Skeletal muscle satellite cell (primary cell): Measurements from ENCODE around the gene PHF13. TPM values are rescaled to one million over a fixed set of nuclear protein-coding genes. Genes with fewer than 3 reads are reported as not detected.

ENCODE experiments used
- H3K27me3 ChIP-seq: 2 replicates; pipeline ENCODE4 v1.7.0; 2013; ENCODE audit warnings: low read length; ENCODE audit not compliant: control insufficient read depth, insufficient read depth
- H3K36me3 ChIP-seq: 2 replicates; pipeline ENCODE4 v1.7.0; 2013; ENCODE audit warnings: mild to moderate bottlenecking, control low read depth, low read length; ENCODE audit not compliant: insufficient read depth
- H3K4me1 ChIP-seq: 2 replicates; pipeline ENCODE4 v1.7.0; 2013; ENCODE audit warnings: low read length; ENCODE audit not compliant: control insufficient read depth, insufficient read depth
- H3K4me2 ChIP-seq: 2 replicates; pipeline ENCODE4 v1.7.0; 2013; ENCODE audit warnings: mild to moderate bottlenecking, low read length
- H3K4me3 ChIP-seq: 2 replicates; pipeline ENCODE4 v1.7.0; 2013; ENCODE audit warnings: low read length
- H3K9ac ChIP-seq: 2 replicates; pipeline ENCODE4 v1.7.0; 2013; ENCODE audit warnings: mild to moderate bottlenecking, low read depth, low read length, moderate library complexity
- H3K9me3 ChIP-seq: replicated peaks from 2 replicates; pipeline ENCODE4 v1.7.0; 2013; ENCODE audit warnings: mild to moderate bottlenecking, control low read depth, low read length
- total RNA-seq: library from RNA; depleted of rRNA; stranded (reverse); fragments of >200 nt; gene quantifications from 2 replicates; pipeline ENCODE4 v1.2.3, GENCODE V29; 2012; rRNA removed

The PHF13 gene
- total RNA-seq: 8.4 and 9.0 TPM in 2 replicates

GRCh38 chr1:6613361-6614018 lies at the start of gene PHF13:
Gene PHF13 (plus strand): TSS chr1:6613731. CDS start chr1:6614067, 336 bp downstream.
- Histone ChIP-seq H3K4me3 (peak within 1 kb of the TSS; percentile 95), H3K27me3 (no peaks in the 10 kb centered on the region), H3K9me3 (no peaks in the 10 kb centered on the region), H3K4me2 (peak within 1 kb of the TSS; percentile 85), H3K9ac (peak within 1 kb of the TSS; percentile 86), H3K4me1 (no peaks in the 10 kb centered on the region), H3K36me3 (peaks cover 7% of the 10 kb centered on the region)

GRCh38 chr1:6569033-6569432 lies 44.5 kb upstream of the PHF13 start:
- peaks cover 5% of the 10 kb centered on the region for H3K9me3 ChIP-seq
- no peak overlapping the region for H3K4me2 ChIP-seq
- H3K36me3 ChIP-seq: no peaks in the 10 kb centered on the region
- no peaks in the 10 kb centered on the region for H3K4me1 ChIP-seq
- H3K4me3 ChIP-seq: no peak overlapping the region
- H3K9ac ChIP-seq: no peak overlapping the region
- peaks cover 24% of the 10 kb centered on the region for H3K27me3 ChIP-seq

GRCh38 chr1:6570100-6570499 lies 43.4 kb upstream of the PHF13 start:
- H3K27me3 ChIP-seq: peaks cover 16% of the 10 kb centered on the region
- H3K9ac ChIP-seq: no peak overlapping the region
- no peaks in the 10 kb centered on the region for H3K4me1 ChIP-seq
- H3K4me3 ChIP-seq: no peak overlapping the region
- peaks cover 5% of the 10 kb centered on the region for H3K9me3 ChIP-seq
- H3K4me2 ChIP-seq: no peak overlapping the region
- H3K36me3 ChIP-seq: no peaks in the 10 kb centered on the region

- H3K36me3 ChIP-seq: no peaks in the 10 kb centered on the region
- no peaks in the 10 kb centered on the region for H3K4me1 ChIP-seq
- H3K27me3 ChIP-seq: peaks cover 16% of the 10 kb centered on the region
- H3K9ac ChIP-seq: no peak overlapping the region
- H3K9me3 ChIP-seq: peaks cover 5% of the 10 kb centered on the region
- no peak overlapping the region for H3K4me2 ChIP-seq
- no peak overlapping the region for H3K4me3 ChIP-seq
These were observed 42.5 kb upstream of the PHF13 start for GRCh38 chr1:6570987-6571386.

- no peaks in the 10 kb centered on the region for H3K4me1 ChIP-seq
- H3K36me3 ChIP-seq: no peaks in the 10 kb centered on the region
- H3K9ac ChIP-seq: no peak overlapping the region
- no peak overlapping the region for H3K4me2 ChIP-seq
- peaks cover 5% of the 10 kb centered on the region for H3K9me3 ChIP-seq
- peaks cover 13% of the 10 kb centered on the region for H3K27me3 ChIP-seq
- H3K4me3 ChIP-seq: no peak overlapping the region
These were observed 40.7 kb upstream of the PHF13 start for GRCh38 chr1:6572653-6573383.

- Histone ChIP-seq H3K4me3 (no peak overlapping the region), H3K9ac (no peak overlapping the region), H3K36me3 (no peaks in the 10 kb centered on the region), H3K27me3 (peaks cover 13% of the 10 kb centered on the region), H3K4me1 (peaks cover 2% of the 10 kb centered on the region), H3K4me2 (no peak overlapping the region), H3K9me3 (peaks cover 5% of the 10 kb centered on the region)
These were observed 39.4 kb upstream of the PHF13 start for GRCh38 chr1:6574025-6574620.

GRCh38 chr1:6574818-6575217 lies 38.7 kb upstream of the PHF13 start:
- H3K27me3 ChIP-seq: peaks cover 7% of the 10 kb centered on the region
- peaks cover 5% of the 10 kb centered on the region for H3K9me3 ChIP-seq
- H3K4me2 ChIP-seq: no peak overlapping the region
- H3K4me3 ChIP-seq: no peak overlapping the region
- H3K36me3 ChIP-seq: no peaks in the 10 kb centered on the region
- H3K9ac ChIP-seq: no peak overlapping the region
- H3K4me1 ChIP-seq: peaks cover 7% of the 10 kb centered on the region

GRCh38 chr1:6577831-6578525 lies 35.6 kb upstream of the PHF13 start:
- H3K4me3 ChIP-seq: no peak overlapping the region
- no peak overlapping the region for H3K9ac ChIP-seq
- no peaks in the 10 kb centered on the region for H3K9me3 ChIP-seq
- peaks cover 17% of the 10 kb centered on the region for H3K4me1 ChIP-seq
- no peak overlapping the region for H3K4me2 ChIP-seq
- no peaks in the 10 kb centered on the region for H3K27me3 ChIP-seq
- no peaks in the 10 kb centered on the region for H3K36me3 ChIP-seq

- Histone ChIP-seq H3K27me3 (no peaks in the 10 kb centered on the region), H3K9me3 (no peaks in the 10 kb centered on the region), H3K9ac (no peak overlapping the region), H3K36me3 (no peaks in the 10 kb centered on the region), H3K4me3 (peak overlapping the region; percentile 87), H3K4me2 (peak overlapping the region; percentile 95), H3K4me1 (peaks cover 17% of the 10 kb centered on the region)
These were observed 34.7 kb upstream of the PHF13 start for GRCh38 chr1:6578624-6579373.

- no peaks in the 10 kb centered on the region for H3K27me3 ChIP-seq
- H3K4me2 ChIP-seq: peak within 1 kb of the TSS; percentile 95
- H3K4me1 ChIP-seq: peaks cover 17% of the 10 kb centered on the region
- H3K9ac ChIP-seq: peak within 1 kb of the TSS; percentile 89
- no peaks in the 10 kb centered on the region for H3K9me3 ChIP-seq
- no peaks in the 10 kb centered on the region for H3K36me3 ChIP-seq
- H3K4me3 ChIP-seq: peak within 1 kb of the TSS; percentile 87
These were observed 34.0 kb upstream of the PHF13 start, which contains the start of gene ZBTB48 for GRCh38 chr1:6579374-6580118. Gene ZBTB48 (plus strand): TSS chr1:6579994. CDS start chr1:6580610, 616 bp downstream.
